Measurements from ENCODE around the gene DMRTC2.
A peak's percentile ranks its signal among the peaks of the same experiment; 100 is the strongest.

Gene DMRTC2

GRCh38 chr19:41845001-41845050 is at the start of gene DMRTC2:
DMRTC2 (plus strand) TSS chr19:41845042; CDS start chr19:41847429, 2,387 bp downstream.
- no peak for DNase-seq (ENCODE audit: extremely low read depth in 1 of 2, low read depth in 1 of 2)

GRCh38 chr19:41796362-41796761 is 48.5 kb upstream of the DMRTC2 start, which contains the start of gene CEACAM3:
CEACAM3 (plus strand) TSS chr19:41796587; CDS start chr19:41796678, 91 bp downstream.
- DNase-seq (ENCODE audit: extremely low read depth in 1 of 2, low read depth in 1 of 2), result no peak

DNA sequence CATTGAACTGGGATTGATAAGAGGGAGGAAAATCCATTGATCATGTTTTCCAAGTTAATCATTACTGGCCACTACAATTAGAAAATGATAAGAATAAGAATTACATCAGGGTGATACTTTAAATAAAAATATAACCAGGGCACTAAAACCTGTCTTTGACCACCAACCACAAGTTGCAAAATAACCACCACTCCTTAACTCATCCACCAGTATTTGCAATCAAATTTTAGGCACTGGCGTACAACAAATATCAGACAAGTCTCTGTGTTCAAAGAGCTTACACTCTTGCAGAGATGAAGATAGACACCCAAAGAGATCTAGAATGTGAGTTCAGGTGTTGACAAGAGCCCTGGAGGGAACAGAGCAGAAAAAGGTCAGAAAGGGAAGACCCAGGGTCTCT is 47.9 kb upstream of the DMRTC2 start:
- DNase-seq (ENCODE audit: extremely low read depth in 1 of 2, low read depth in 1 of 2), result no peak

DNA sequence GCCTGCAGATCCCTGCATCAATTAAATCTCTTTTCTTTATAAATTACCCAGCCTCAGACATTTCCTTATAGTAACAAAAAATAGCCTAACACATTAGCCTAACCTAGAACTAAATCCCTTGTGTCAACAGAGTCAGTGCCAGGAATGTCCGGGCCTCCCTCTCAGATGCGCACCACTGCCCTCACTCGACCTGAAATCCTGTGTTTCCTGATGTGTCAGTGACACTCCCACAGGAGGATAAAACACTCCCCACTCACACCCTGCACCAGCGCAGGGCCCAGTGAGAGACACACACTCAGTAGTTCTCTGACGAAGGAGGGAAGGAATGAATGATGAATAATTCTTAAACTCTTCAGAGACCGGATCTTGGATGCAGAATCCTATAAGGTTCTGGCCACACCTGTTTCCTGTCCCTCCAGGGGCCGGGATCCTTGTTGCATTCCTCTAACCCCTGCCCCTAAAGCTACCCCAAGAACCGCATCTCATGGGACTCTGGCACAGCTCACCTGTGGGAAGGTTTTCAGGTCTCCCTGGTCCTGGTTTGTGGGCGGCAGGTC is 45.3 kb upstream of the DMRTC2 start:
- DNase-seq (ENCODE audit: extremely low read depth in 1 of 2, low read depth in 1 of 2), result no peak

DNA sequence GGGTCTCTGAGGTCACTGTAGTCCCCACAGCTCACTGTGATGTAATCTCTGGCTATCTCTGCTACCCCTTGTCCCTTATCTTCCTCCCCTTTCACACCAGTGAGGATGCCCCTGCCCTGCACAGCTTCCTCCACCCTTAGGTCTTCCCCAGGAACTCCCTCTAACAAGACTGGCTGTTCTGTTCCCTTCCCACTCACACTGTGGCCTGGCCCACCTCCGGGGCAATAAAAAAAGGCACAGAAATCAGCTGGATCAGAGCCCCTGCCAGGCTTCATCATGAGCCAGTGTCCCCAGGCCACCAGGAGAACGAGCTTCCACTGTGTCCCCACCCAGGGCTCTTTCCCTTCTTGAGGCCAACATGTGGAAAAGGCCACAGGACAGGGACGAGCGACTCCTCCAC is 43.8 kb upstream of the DMRTC2 start:
- DNase-seq (ENCODE audit: extremely low read depth in 1 of 2, low read depth in 1 of 2), result no peak

DNA sequence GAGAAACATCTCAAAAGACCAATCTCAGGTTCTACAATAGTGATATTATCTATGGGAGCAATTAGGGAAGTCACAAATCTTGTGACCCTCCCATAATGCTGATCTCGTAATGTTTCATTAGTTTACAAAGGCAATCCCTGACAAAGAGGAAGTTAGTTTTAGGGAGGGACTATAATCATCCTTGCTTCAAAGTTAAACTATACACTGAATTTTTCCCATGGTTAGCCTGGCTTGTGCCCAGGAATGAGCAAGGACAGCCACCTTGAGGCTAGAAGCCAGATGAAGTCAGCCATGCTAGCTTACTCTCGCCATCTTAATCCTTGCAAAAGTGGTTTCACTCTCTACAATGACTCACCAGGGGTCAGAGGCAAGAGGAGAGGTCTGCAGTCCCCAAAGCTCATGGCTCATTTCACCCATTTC is 43.0 kb upstream of the DMRTC2 start:
- DNase-seq (ENCODE audit: extremely low read depth in 1 of 2, low read depth in 1 of 2), result no peak

GRCh38 chr19:41802770-41803169 is 42.1 kb upstream of the DMRTC2 start:
- DNase-seq (ENCODE audit: extremely low read depth in 1 of 2, low read depth in 1 of 2), result no peak

DNA sequence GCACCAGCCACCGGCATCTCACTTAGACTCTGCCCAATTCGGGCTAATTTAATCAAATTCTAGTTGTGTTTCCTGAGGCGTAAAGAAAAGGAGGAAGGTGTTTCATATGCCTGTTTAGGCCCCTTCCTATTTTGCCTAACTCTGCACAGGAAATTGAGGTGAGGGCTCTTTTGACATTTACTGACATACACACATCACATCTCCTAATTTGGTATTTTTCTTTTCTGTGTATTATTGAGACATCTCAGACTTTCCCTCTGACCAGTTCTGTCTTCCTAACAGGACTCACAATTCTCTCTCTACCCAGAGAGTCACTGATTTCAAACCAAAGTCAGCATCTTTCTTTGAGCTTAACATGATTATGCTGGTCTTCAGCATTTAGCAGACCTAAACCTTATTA is 40.5 kb upstream of the DMRTC2 start:
- no peak for DNase-seq (ENCODE audit: extremely low read depth in 1 of 2, low read depth in 1 of 2)

DNA sequence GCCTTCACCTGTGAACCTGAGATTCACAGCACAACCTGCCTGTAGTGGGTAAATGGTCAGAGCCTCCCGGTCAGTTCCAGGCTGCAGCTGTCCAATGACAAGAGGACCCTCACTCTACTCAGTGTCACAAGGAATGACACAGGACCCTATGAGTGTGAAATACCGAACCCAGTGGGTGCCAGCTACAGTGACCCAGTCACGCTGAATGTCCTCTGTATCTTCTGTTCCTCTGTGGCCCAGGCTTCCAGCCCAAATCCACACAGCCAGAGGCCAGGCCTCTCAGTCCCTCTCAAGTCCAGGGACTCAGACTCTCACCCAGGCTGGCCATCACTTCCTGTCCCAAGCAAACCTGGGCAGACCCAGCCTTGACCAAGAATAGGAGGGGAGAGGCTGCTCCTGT is 37.7 kb upstream of the DMRTC2 start:
- DNase-seq (ENCODE audit: extremely low read depth in 1 of 2, low read depth in 1 of 2), result no peak

DNA sequence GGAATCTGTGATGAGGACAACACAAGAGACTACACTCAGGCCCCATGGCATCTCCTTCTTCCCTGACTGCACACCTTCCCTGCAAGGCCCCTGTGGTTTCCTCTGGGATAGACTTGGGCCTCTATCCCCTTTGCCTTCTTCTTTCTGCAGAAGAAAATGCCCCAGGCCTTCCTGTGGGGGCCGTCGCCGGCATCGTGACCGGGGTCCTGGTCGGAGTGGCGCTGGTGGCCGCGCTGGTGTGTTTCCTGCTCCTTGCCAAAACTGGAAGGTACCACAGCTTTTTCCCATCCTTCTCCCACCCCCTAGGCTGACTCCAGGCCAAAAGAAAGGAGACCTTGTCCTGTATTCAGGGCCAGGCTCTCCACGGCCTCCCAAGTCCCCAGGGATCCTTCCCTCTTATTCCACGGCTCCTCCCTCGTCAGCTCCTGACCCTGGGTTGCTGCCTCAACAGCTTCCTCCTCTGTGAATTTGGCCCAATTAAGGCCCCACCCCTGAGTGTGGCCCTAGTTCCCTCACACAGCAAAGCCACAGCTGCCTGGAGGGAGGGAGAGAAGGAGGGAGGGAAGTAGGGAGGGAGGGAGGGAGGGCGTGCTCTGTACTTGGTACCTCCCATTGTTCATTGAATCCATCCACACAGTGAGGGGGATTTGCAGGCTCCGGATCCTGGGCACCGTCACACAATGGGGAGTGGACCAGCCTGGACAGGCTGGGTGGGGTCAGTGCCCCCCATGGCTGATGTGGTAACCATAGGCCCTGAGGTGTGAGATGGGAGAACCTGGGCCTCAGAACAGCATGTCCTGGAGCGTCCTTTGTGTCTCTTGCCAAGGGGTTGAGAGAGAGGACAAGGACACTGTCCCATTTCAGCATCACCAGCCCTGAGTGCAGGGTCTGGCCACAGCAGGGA is 35.9 kb upstream of the DMRTC2 start:
- no peak for DNase-seq (ENCODE audit: extremely low read depth in 1 of 2, low read depth in 1 of 2)

DNA sequence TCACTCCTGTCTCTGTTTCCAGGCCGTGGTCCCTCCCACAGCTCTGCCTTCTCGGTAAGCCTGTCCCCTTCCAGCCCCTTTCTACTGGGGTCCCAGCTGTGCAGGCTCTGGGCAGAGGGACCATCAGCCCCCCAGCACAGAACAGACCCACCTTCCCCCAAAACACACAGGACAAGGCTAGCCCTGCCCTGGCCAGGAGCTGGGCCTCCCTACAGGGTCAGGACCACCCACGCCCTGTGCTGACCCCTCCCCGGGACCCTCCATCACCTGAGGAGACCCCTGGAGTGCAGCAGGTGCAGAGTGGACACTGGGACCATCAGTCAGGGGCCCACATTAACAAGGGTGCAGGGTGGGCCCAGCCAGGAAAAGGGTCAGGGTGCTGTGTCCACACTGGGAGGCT is 34.5 kb upstream of the DMRTC2 start:
- DNase-seq (ENCODE audit: extremely low read depth in 1 of 2, low read depth in 1 of 2), result no peak

- no peak for DNase-seq (ENCODE audit: extremely low read depth in 1 of 2, low read depth in 1 of 2)
Observed at GRCh38 chr19:41811036-41811435, 33.8 kb upstream of the DMRTC2 start.

DNA sequence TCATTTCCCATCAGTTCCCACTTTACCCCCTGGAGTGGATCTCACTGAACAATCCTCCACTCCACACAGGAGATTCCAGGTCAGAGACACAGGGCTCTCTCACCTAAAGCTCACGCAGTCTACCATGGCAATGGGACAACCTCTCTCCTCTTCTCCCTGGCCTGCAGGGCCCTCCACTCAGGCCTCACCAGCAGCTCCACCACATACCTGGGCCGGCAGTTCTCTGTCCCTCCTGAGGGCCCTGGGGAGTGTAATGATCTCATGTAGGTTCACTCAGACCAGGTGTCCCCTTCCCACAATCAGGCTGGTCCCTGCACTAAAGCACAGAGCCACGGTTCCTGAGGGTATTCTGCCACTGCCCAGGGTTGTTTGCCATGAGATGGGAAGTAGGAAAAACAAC is 32.9 kb upstream of the DMRTC2 start:
- DNase-seq (ENCODE audit: extremely low read depth in 1 of 2, low read depth in 1 of 2), result no peak

GRCh38 chr19:41813911-41814310 is 30.9 kb upstream of the DMRTC2 start:
- no peak for DNase-seq (ENCODE audit: extremely low read depth in 1 of 2, low read depth in 1 of 2)

GRCh38 chr19:41815301-41815700 is 29.5 kb upstream of the DMRTC2 start:
- no peak for DNase-seq (ENCODE audit: extremely low read depth in 1 of 2, low read depth in 1 of 2)

DNA sequence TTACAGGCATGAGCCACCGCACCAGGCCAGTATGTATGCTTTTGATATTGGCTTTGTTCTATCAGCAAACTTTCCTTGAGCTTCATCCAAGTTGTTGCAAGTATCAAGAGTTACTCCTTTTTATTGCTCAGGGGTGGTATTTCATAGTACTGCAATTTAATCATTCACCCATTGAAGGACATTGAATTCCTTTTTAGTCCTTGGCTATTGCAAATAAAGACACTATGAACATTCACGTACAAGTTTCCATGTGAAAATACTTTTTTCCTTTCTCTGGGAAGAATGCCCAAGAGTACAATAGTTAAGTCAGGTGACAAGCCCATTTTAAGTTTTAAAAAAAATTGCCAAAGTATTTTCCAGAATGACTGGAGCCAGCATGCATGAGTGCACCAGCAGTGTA is 28.1 kb upstream of the DMRTC2 start:
- no peak for DNase-seq (ENCODE audit: extremely low read depth in 1 of 2, low read depth in 1 of 2)

- DNase-seq (ENCODE audit: extremely low read depth in 1 of 2, low read depth in 1 of 2), result peak; percentile 11 to 27
Observed at GRCh38 chr19:41821003-41821735, 23.7 kb upstream of the DMRTC2 start.

GRCh38 chr19:41837981-41838708 is 6.7 kb upstream of the DMRTC2 start:
- no peak for DNase-seq (ENCODE audit: extremely low read depth in 1 of 2, low read depth in 1 of 2)

DNA sequence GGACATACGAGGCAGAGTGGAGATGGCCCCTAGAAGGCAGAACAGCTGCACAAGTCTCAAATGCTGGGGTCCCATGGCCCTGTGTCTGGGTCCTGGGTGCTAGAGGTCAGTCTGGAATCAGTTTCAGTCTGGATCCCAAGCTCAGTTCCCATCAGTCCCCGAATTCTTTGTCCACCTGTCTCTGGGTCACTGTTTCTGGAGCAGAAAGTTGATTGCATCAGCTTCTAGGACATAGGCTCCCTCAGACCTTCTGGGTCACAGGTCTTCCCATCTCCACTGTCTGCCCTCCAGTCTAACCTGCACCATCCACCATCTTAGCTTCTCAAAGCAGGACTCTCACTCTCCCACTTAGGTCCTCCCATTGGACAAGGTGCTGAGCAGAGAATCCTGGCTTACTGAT is 5.6 kb upstream of the DMRTC2 start:
- no peak for DNase-seq (ENCODE audit: extremely low read depth in 1 of 2, low read depth in 1 of 2)

- no peak for DNase-seq (ENCODE audit: extremely low read depth in 1 of 2, low read depth in 1 of 2)
Observed at GRCh38 chr19:41843371-41843770, 1.5 kb upstream of the DMRTC2 start.

DNA sequence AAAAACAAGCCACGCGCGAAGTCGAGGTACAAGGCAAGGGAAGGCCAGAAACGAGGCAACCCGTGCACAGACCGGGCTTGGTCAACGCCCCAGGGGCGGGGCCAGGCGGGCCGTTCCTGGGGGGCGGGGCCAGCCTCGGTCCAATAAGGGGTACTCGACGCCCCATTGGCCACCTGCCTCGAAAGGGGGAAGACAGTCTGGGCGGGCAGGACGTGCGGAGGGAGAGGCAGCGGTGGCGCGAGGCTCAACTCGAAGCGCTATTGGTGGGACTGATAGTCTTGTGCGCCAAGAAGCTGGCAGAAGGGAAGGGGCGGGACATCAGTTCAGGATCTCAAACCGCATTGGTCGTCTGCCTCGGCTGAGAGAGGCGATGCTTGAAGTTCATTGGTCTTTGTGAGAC is 241 bp upstream of the DMRTC2 start, which contains the start of gene LYPD4:
Gene LYPD4, minus strand, starts transcription at position 83 of the 400 bp plus-strand sequence. CDS start 5,398 bp downstream, outside the sequence.
- no peak for DNase-seq (ENCODE audit: extremely low read depth in 1 of 2, low read depth in 1 of 2)

Data from stimulated activated CD8-positive, alpha-beta memory T cell treated with anti-CD3 and anti-CD28 coated beads, Interleukin-7, amount 100 ng/mL, for 48 hours (primary cell).